MM.1S (cell line): Measurements from ENCODE around the gene FCRL6.

Source experiments
- CTCF ChIP-seq: fragments of 300-600 bp; sonication (generic); IDR thresholded peaks from 2 replicates; pipeline ENCODE4 v1.5.1; 2016; ENCODE audit warnings: antibody characterized with exemption, low read length, mixed read lengths
- EZH2 ChIP-seq: fragments of 300-600 bp; sonication (generic); optimal IDR thresholded peaks from 2 replicates; pipeline ENCODE3; 2017; ENCODE audit warnings: low read depth, mild to moderate bottlenecking, antibody characterized with exemption, low read length, mixed read lengths
- EZH2phosphoT487 ChIP-seq: fragments of 300-600 bp; sonication (generic); IDR thresholded peaks from 2 replicates; pipeline ENCODE4 v1.6.1; 2018; ENCODE audit warnings: antibody characterized with exemption, low read length

GRCh38 chr1:159855709-159856108 lies 53.5 kb downstream of the FCRL6 start:
- TF ChIP-seq EZH2phosphoT487 (no peak), CTCF (no peak), EZH2 (no peak)
